Neural cell (in vitro differentiated cells): Measurements from ENCODE around the gene SKIL.

Source experiments
- EP300 ChIP-seq: fragments of 450-650 bp; conservative IDR thresholded peaks from 2 replicates; pipeline ENCODE4 v1.6.1; 2014; ENCODE audit warnings: antibody characterized with exemption, mild to moderate bottlenecking, moderate library complexity; ENCODE audit not compliant: poor library complexity, severe bottlenecking
- EZH2 ChIP-seq: fragments of 200-600, 300-800 bp; shearing (Covaris generic), sonication (generic); IDR thresholded peaks from 2 replicates; pipeline ENCODE4 v1.6.1; 2014; ENCODE audit warnings: antibody characterized with exemption, low read length, borderline replicate concordance, mild to moderate bottlenecking; ENCODE audit not compliant: insufficient read depth, poor library complexity, severe bottlenecking
- MXI1 ChIP-seq: fragments of 450-650 bp; conservative IDR thresholded peaks from 2 replicates; pipeline ENCODE4 v1.6.1; 2014; ENCODE audit warnings: antibody characterized with exemption, mild to moderate bottlenecking; ENCODE audit not compliant: poor library complexity, severe bottlenecking
- RAD21 ChIP-seq: fragments of 450-650 bp; conservative IDR thresholded peaks from 2 replicates; pipeline ENCODE4 v1.6.1; 2014; ENCODE audit warnings: antibody characterized with exemption, mild to moderate bottlenecking, moderate library complexity
- SMC3 ChIP-seq: fragments of 450-650 bp; conservative IDR thresholded peaks from 2 replicates; pipeline ENCODE4 v1.6.1; 2014; ENCODE audit warnings: antibody characterized with exemption, mild to moderate bottlenecking, moderate library complexity; ENCODE audit not compliant: poor library complexity
- TAF1 ChIP-seq: IDR thresholded peaks from 2 replicates; pipeline ENCODE4 v1.6.1; 2012; ENCODE audit warnings: low read depth
- TF ChIP-seq, protein P1 (sequence below): fragments of 450-650 bp; IDR thresholded peaks from 2 replicates; pipeline ENCODE4 v1.5.1; 2014; ENCODE audit warnings: antibody characterized with exemption, mild to moderate bottlenecking, moderate library complexity; ENCODE audit not compliant: poor library complexity, severe bottlenecking
- TF ChIP-seq, protein P2 (sequence below): IDR thresholded peaks from 2 replicates; pipeline ENCODE4 v1.6.1; 2012; ENCODE audit warnings: borderline replicate concordance

DNA sequence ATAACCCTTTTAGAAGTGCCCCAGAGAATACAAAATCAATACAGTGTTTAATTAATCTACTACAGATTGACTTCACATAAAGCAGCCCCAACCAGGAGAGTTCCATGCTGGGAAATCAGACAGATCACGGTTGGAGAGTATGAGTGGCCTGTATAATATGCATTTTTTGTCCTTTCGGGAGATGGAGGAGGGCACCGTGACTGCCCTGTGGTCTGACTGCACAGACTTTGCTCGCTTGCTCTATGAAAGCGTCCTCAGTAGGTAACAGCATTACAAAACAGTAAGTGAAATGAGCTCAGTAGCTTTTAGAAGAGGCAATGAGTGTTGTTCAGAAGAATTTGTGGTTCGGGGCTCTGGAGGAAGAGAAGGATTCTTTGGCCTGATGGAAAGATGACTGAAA is 34.2 kb upstream of the SKIL start:
- TF ChIP-seq EP300 (no peak), TAF1 (no peak), MXI1 (no peak), EZH2 (no peak), SMC3 (no peak), RAD21 (no peak)
- TF ChIP-seq, protein P1, sequence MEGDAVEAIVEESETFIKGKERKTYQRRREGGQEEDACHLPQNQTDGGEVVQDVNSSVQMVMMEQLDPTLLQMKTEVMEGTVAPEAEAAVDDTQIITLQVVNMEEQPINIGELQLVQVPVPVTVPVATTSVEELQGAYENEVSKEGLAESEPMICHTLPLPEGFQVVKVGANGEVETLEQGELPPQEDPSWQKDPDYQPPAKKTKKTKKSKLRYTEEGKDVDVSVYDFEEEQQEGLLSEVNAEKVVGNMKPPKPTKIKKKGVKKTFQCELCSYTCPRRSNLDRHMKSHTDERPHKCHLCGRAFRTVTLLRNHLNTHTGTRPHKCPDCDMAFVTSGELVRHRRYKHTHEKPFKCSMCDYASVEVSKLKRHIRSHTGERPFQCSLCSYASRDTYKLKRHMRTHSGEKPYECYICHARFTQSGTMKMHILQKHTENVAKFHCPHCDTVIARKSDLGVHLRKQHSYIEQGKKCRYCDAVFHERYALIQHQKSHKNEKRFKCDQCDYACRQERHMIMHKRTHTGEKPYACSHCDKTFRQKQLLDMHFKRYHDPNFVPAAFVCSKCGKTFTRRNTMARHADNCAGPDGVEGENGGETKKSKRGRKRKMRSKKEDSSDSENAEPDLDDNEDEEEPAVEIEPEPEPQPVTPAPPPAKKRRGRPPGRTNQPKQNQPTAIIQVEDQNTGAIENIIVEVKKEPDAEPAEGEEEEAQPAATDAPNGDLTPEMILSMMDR: no peak
- TF ChIP-seq, protein P2, sequence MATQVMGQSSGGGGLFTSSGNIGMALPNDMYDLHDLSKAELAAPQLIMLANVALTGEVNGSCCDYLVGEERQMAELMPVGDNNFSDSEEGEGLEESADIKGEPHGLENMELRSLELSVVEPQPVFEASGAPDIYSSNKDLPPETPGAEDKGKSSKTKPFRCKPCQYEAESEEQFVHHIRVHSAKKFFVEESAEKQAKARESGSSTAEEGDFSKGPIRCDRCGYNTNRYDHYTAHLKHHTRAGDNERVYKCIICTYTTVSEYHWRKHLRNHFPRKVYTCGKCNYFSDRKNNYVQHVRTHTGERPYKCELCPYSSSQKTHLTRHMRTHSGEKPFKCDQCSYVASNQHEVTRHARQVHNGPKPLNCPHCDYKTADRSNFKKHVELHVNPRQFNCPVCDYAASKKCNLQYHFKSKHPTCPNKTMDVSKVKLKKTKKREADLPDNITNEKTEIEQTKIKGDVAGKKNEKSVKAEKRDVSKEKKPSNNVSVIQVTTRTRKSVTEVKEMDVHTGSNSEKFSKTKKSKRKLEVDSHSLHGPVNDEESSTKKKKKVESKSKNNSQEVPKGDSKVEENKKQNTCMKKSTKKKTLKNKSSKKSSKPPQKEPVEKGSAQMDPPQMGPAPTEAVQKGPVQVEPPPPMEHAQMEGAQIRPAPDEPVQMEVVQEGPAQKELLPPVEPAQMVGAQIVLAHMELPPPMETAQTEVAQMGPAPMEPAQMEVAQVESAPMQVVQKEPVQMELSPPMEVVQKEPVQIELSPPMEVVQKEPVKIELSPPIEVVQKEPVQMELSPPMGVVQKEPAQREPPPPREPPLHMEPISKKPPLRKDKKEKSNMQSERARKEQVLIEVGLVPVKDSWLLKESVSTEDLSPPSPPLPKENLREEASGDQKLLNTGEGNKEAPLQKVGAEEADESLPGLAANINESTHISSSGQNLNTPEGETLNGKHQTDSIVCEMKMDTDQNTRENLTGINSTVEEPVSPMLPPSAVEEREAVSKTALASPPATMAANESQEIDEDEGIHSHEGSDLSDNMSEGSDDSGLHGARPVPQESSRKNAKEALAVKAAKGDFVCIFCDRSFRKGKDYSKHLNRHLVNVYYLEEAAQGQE: no peak
